Stimulated activated naive CD8-positive, alpha-beta T cell treated with anti-CD3 and anti-CD28 coated beads, Interleukin-15, amount 100 ng/mL, for 72 hours (primary cell): ENCODE data around the gene CD3D.
A peak's percentile ranks its signal among the peaks of the same experiment; 100 is the strongest.

ENCODE experiments used
- ATAC-seq: fragments of 150-1000 bp; cut with Tn5 transposase; 2 replicates; pipeline ENCODE4 v1.10.0; 2021; ENCODE audit warnings: mild to moderate bottlenecking, moderate library complexity
- DNase-seq, 2 donors: peaks; one replicate each; pipeline ENCODE4 v3.0.0; 2021 to 2022
- H3K27ac Mint-ChIP-seq, 2 donors: one replicate each; pipeline ENCODE4 v1.8.0; 2022; ENCODE audit warnings: mild to moderate bottlenecking in 2 of 2, mixed read lengths in 2 of 2, moderate library complexity in 2 of 2
- H3K27me3 Mint-ChIP-seq: one replicate; pipeline ENCODE4 v1.8.0; 2022; ENCODE audit warnings: mixed read lengths
- H3K4me1 Mint-ChIP-seq: one replicate; pipeline ENCODE4 v1.8.0; 2022; ENCODE audit warnings: mild to moderate bottlenecking, mixed read lengths
- H3K4me3 Mint-ChIP-seq, 2 donors: one replicate each; pipeline ENCODE4 v1.8.0; 2022; ENCODE audit warnings: mild to moderate bottlenecking in 2 of 2, mixed read lengths in 2 of 2, moderate library complexity in 1 of 2
- H3K9me3 Mint-ChIP-seq, 2 donors: one replicate each; pipeline ENCODE4 v1.8.0; 2022; ENCODE audit warnings: mixed read lengths in 2 of 2

Gene CD3D

GRCh38 chr11:118349475-118349874, 7.0 kb upstream of the CD3D start:
- peak overlapping the region in 1 of 2 donors; percentile 20 for H3K27ac Mint-ChIP-seq
- H3K9me3 Mint-ChIP-seq = no peaks in the 10 kb centered on the region
- H3K4me3 Mint-ChIP-seq = peak overlapping the region in 1 of 2 donors; percentile 53
- DNase-seq (no peak), ATAC-seq (peak; percentile 65)
- no peaks in the 10 kb centered on the region for H3K27me3 Mint-ChIP-seq
- peaks cover 75% of the 10 kb centered on the region for H3K4me1 Mint-ChIP-seq

- DNase-seq = peak; percentile 72 to 74
- Mint-ChIP-seq H3K4me3 (peak within 1 kb of the TSS; percentile 83 to 89), H3K4me1 (peaks cover 78% of the 10 kb centered on the region), H3K27me3 (no peaks in the 10 kb centered on the region), H3K9me3 (no peaks in the 10 kb centered on the region), H3K27ac (peak within 1 kb of the TSS; percentile 73 to 87)
- ATAC-seq = peak; percentile 74
These were observed 1.5 kb upstream of the CD3D start, which contains the start of gene CD3G for GRCh38 chr11:118343981-118344515. TSS of gene CD3G (plus strand) at chr11:118344344. CDS start at chr11:118344424, 80 bp downstream.

- H3K27ac Mint-ChIP-seq = peak overlapping the region; percentile 73 to 87
- DNase-seq (peak; percentile 34 to 48), ATAC-seq (no peak)
- H3K9me3 Mint-ChIP-seq = no peaks in the 10 kb centered on the region
- no peaks in the 10 kb centered on the region for H3K27me3 Mint-ChIP-seq
- H3K4me1 Mint-ChIP-seq = peaks cover 78% of the 10 kb centered on the region
- peak overlapping the region; percentile 83 to 89 for H3K4me3 Mint-ChIP-seq
These were observed 743 bp upstream of the CD3D start for GRCh38 chr11:118343248-118343647.

- peak; percentile 5 for ATAC-seq
- peak overlapping the region; percentile 83 to 89 for H3K4me3 Mint-ChIP-seq
- peaks cover 74% of the 10 kb centered on the region for H3K4me1 Mint-ChIP-seq
- peak; percentile 24 to 40 for DNase-seq
- no peaks in the 10 kb centered on the region for H3K27me3 Mint-ChIP-seq
- H3K9me3 Mint-ChIP-seq = no peaks in the 10 kb centered on the region
- peak overlapping the region; percentile 73 to 87 for H3K27ac Mint-ChIP-seq
These were observed 553 bp downstream of the CD3D start for GRCh38 chr11:118341815-118342489.

GRCh38 chr11:118341261-118341660, 1.2 kb downstream of the CD3D start:
- Mint-ChIP-seq H3K4me3 (peak overlapping the region; percentile 83 to 89), H3K9me3 (no peaks in the 10 kb centered on the region), H3K27ac (peak overlapping the region; percentile 61 to 87), H3K27me3 (no peaks in the 10 kb centered on the region), H3K4me1 (peaks cover 76% of the 10 kb centered on the region)
- DNase-seq (no peak), ATAC-seq (no peak)

- Mint-ChIP-seq H3K27ac (peak overlapping the region; percentile 74 to 89), H3K9me3 (no peaks in the 10 kb centered on the region), H3K4me3 (peak overlapping the region; percentile 83 to 89), H3K27me3 (no peaks in the 10 kb centered on the region), H3K4me1 (peaks cover 76% of the 10 kb centered on the region)
- DNase-seq = no peak
- no peak for ATAC-seq
These were observed 2.1 kb downstream of the CD3D start for GRCh38 chr11:118340449-118340848.

- Mint-ChIP-seq H3K4me1 (peaks cover 78% of the 10 kb centered on the region), H3K27me3 (no peaks in the 10 kb centered on the region), H3K27ac (peak overlapping the region; percentile 92 to 99), H3K9me3 (no peaks in the 10 kb centered on the region), H3K4me3 (peak overlapping the region; percentile 83 to 89)
- DNase-seq (peak; percentile 32 to 34), ATAC-seq (peak; percentile 3)
These were observed 3.1 kb downstream of the CD3D start for GRCh38 chr11:118339281-118339961.

GRCh38 chr11:118338637-118339061, 3.9 kb downstream of the CD3D start:
- no peaks in the 10 kb centered on the region for H3K27me3 Mint-ChIP-seq
- ATAC-seq (peak; percentile 83), DNase-seq (peak; percentile 80 to 93)
- peak overlapping the region; percentile 92 to 99 for H3K27ac Mint-ChIP-seq
- peaks cover 78% of the 10 kb centered on the region for H3K4me1 Mint-ChIP-seq
- no peaks in the 10 kb centered on the region for H3K9me3 Mint-ChIP-seq
- peak overlapping the region; percentile 83 to 89 for H3K4me3 Mint-ChIP-seq

- peak overlapping the region; percentile 77 to 84 for H3K4me3 Mint-ChIP-seq
These were observed 7.8 kb downstream of the CD3D start for GRCh38 chr11:118334745-118335144.

GRCh38 chr11:118328745-118329144, 13.8 kb downstream of the CD3D start:
- ATAC-seq (no peak), DNase-seq (no peak)
- no peak overlapping the region for H3K4me3 Mint-ChIP-seq
- no peaks in the 10 kb centered on the region for H3K27me3 Mint-ChIP-seq
- H3K4me1 Mint-ChIP-seq = peaks cover 13% of the 10 kb centered on the region
- H3K9me3 Mint-ChIP-seq = peaks cover 9% of the 10 kb centered on the region in 2 donors
- H3K27ac Mint-ChIP-seq = no peak overlapping the region

More at GRCh38 chr11:118334745-118335144, 7.8 kb downstream of the CD3D start:
- H3K27me3 Mint-ChIP-seq = no peaks in the 10 kb centered on the region
- no peaks in the 10 kb centered on the region for H3K9me3 Mint-ChIP-seq
- ATAC-seq = no peak
- peak overlapping the region; percentile 72 to 89 for H3K27ac Mint-ChIP-seq
- H3K4me1 Mint-ChIP-seq = peaks cover 59% of the 10 kb centered on the region
- DNase-seq = no peak

GRCh38 chr11:118325283-118325682, 17.2 kb downstream of the CD3D start:
- DNase-seq (no peak), ATAC-seq (no peak)
- peaks cover 24% of the 10 kb centered on the region for H3K4me1 Mint-ChIP-seq
- H3K4me3 Mint-ChIP-seq = no peak overlapping the region
- H3K27ac Mint-ChIP-seq = no peak overlapping the region
- H3K27me3 Mint-ChIP-seq = no peaks in the 10 kb centered on the region
- peaks cover 9% of the 10 kb centered on the region in 2 donors for H3K9me3 Mint-ChIP-seq

- H3K9me3 Mint-ChIP-seq = peaks cover 0 to under 1% of the 10 kb centered on the region in 2 donors
- DNase-seq (no peak), ATAC-seq (no peak)
- H3K4me3 Mint-ChIP-seq = no peak overlapping the region
- H3K27me3 Mint-ChIP-seq = no peaks in the 10 kb centered on the region
- peaks cover 43% of the 10 kb centered on the region for H3K4me1 Mint-ChIP-seq
- H3K27ac Mint-ChIP-seq = no peak overlapping the region
These were observed 19.8 kb downstream of the CD3D start for GRCh38 chr11:118322721-118323120.

- no peaks in the 10 kb centered on the region for H3K27me3 Mint-ChIP-seq
- no peaks in the 10 kb centered on the region for H3K9me3 Mint-ChIP-seq
- H3K4me3 Mint-ChIP-seq = no peak overlapping the region
- DNase-seq (no peak), ATAC-seq (no peak)
- H3K4me1 Mint-ChIP-seq = peaks cover 51% of the 10 kb centered on the region
- no peak overlapping the region for H3K27ac Mint-ChIP-seq
These were observed 21.0 kb downstream of the CD3D start for GRCh38 chr11:118321386-118322082.

GRCh38 chr11:118320515-118320914, 22.0 kb downstream of the CD3D start:
- Mint-ChIP-seq H3K9me3 (no peaks in the 10 kb centered on the region), H3K27ac (peak overlapping the region in 1 of 2 donors; percentile 10), H3K27me3 (no peaks in the 10 kb centered on the region), H3K4me3 (no peak overlapping the region), H3K4me1 (peaks cover 61% of the 10 kb centered on the region)
- ATAC-seq = no peak
- no peak for DNase-seq

- Mint-ChIP-seq H3K4me3 (no peak overlapping the region), H3K4me1 (peaks cover 73% of the 10 kb centered on the region), H3K27ac (peak overlapping the region in 1 of 2 donors; percentile 46), H3K9me3 (no peaks in the 10 kb centered on the region), H3K27me3 (no peaks in the 10 kb centered on the region)
- DNase-seq = no peak
- no peak for ATAC-seq
These were observed 23.2 kb downstream of the CD3D start for GRCh38 chr11:118319337-118319707.
